HEK293 (cell line): ENCODE data around the gene MELTF.

Experiments used
- GLI4 ChIP-seq: fragments of 450-650 bp; formaldehyde crosslinking; IDR thresholded peaks from 2 replicates; pipeline ENCODE4 v1.5.1; 2016; ENCODE audit warnings: missing biosample characterization, missing genetic modification characterization
- HOXA7 ChIP-seq: sonication (generic); formaldehyde crosslinking; IDR thresholded peaks from 2 replicates; pipeline ENCODE4 v1.8.1; 2022; ENCODE audit warnings: missing genetic modification reagents, borderline replicate concordance
- MEIS1 ChIP-seq: sonication (generic); formaldehyde crosslinking; IDR thresholded peaks from 2 replicates; pipeline ENCODE4 v1.8.1; 2022; ENCODE audit warnings: missing genetic modification reagents, mild to moderate bottlenecking, borderline replicate concordance
- MYNN ChIP-seq: fragments of 450-650 bp; formaldehyde crosslinking; IDR thresholded peaks from 2 replicates; pipeline ENCODE4 v1.5.1; 2016; ENCODE audit warnings: missing biosample characterization, missing genetic modification characterization, borderline replicate concordance
- PRDM1 ChIP-seq: fragments of 450-650 bp; formaldehyde crosslinking; IDR thresholded peaks from 2 replicates; pipeline ENCODE4; 2016; ENCODE audit warnings: missing biosample characterization, missing genetic modification characterization
- REPIN1 ChIP-seq: fragments of 450-650 bp; formaldehyde crosslinking; IDR thresholded peaks from 2 replicates; pipeline ENCODE4 v1.5.1; 2017; ENCODE audit warnings: missing biosample characterization, missing genetic modification characterization, low read depth
- SP3 ChIP-seq: fragments of 450-650 bp; formaldehyde crosslinking; IDR thresholded peaks from 2 replicates; pipeline ENCODE4 v1.5.1; 2016; ENCODE audit warnings: missing biosample characterization, missing genetic modification characterization
- TCF7L2 ChIP-seq: IDR thresholded peaks from 2 replicates; pipeline ENCODE4 v1.6.1; 2011; ENCODE audit warnings: low read depth, mild to moderate bottlenecking, inconsistent platforms, low read length, moderate library complexity, borderline replicate concordance
- ZBTB1 ChIP-seq: fragments of 450-650 bp; formaldehyde crosslinking; IDR thresholded peaks from 2 replicates; pipeline ENCODE4 v1.5.1; 2016; ENCODE audit warnings: missing biosample characterization, missing genetic modification characterization
- ZBTB21 ChIP-seq: fragments of 450-650 bp; formaldehyde crosslinking; IDR thresholded peaks from 2 replicates; pipeline ENCODE4 v1.5.1; 2017; ENCODE audit warnings: missing biosample characterization, missing genetic modification characterization
- ZBTB48 ChIP-seq: fragments of 450-650 bp; formaldehyde crosslinking; IDR thresholded peaks from 2 replicates; pipeline ENCODE4 v1.5.1; 2016; ENCODE audit warnings: missing biosample characterization, missing genetic modification characterization
- ZBTB8A ChIP-seq: fragments of 450-650 bp; formaldehyde crosslinking; IDR thresholded peaks from 2 replicates; pipeline ENCODE4 v1.5.1; 2016; ENCODE audit warnings: missing biosample characterization, missing genetic modification characterization
- ZNF10 ChIP-seq: fragments of 450-650 bp; formaldehyde crosslinking; IDR thresholded peaks from 2 replicates; pipeline ENCODE4 v1.5.1; 2017; ENCODE audit warnings: missing biosample characterization, missing genetic modification characterization
- ZNF138 ChIP-seq: fragments of 450-650 bp; formaldehyde crosslinking; IDR thresholded peaks from 2 replicates; pipeline ENCODE4 v1.5.1; 2016; ENCODE audit warnings: missing biosample characterization, missing genetic modification characterization, borderline replicate concordance
- ZNF140 ChIP-seq: fragments of 450-650 bp; formaldehyde crosslinking; IDR thresholded peaks from 2 replicates; pipeline ENCODE4 v1.5.1; 2016; ENCODE audit warnings: missing biosample characterization, missing genetic modification characterization
- ZNF19 ChIP-seq: fragments of 450-650 bp; formaldehyde crosslinking; IDR thresholded peaks from 2 replicates; pipeline ENCODE4; 2016; ENCODE audit warnings: missing biosample characterization, missing genetic modification characterization, low read depth
- ZNF221 ChIP-seq: fragments of 450-650 bp; formaldehyde crosslinking; IDR thresholded peaks from 2 replicates; pipeline ENCODE4 v1.5.1; 2017; ENCODE audit warnings: missing biosample characterization, missing genetic modification characterization, borderline replicate concordance
- ZNF350 ChIP-seq: fragments of 450-650 bp; formaldehyde crosslinking; IDR thresholded peaks from 2 replicates; pipeline ENCODE4 v1.5.0; 2017; ENCODE audit warnings: missing biosample characterization, mild to moderate bottlenecking, missing genetic modification characterization
- ZNF426 ChIP-seq: fragments of 450-650 bp; formaldehyde crosslinking; IDR thresholded peaks from 2 replicates; pipeline ENCODE4 v1.5.1; 2017; ENCODE audit warnings: missing biosample characterization, missing genetic modification characterization, mild to moderate bottlenecking, inconsistent platforms, moderate library complexity
- ZNF433 ChIP-seq: fragments of 450-650 bp; formaldehyde crosslinking; IDR thresholded peaks from 2 replicates; pipeline ENCODE4 v1.5.1; 2016; ENCODE audit warnings: missing biosample characterization, missing genetic modification characterization, low read depth
- ZNF510 ChIP-seq: fragments of 450-650 bp; formaldehyde crosslinking; IDR thresholded peaks from 2 replicates; pipeline ENCODE4 v1.5.1; 2018; ENCODE audit warnings: mild to moderate bottlenecking, missing genetic modification characterization, missing biosample characterization; ENCODE audit not compliant: insufficient replicate concordance
- ZNF521 ChIP-seq: fragments of 450-650 bp; formaldehyde crosslinking; IDR thresholded peaks from 2 replicates; pipeline ENCODE4 v1.5.1; 2017; ENCODE audit warnings: missing biosample characterization, mild to moderate bottlenecking, missing genetic modification characterization
- ZNF530 ChIP-seq: fragments of 450-650 bp; formaldehyde crosslinking; IDR thresholded peaks from 2 replicates; pipeline ENCODE4 v1.5.1; 2016; ENCODE audit warnings: low read depth, missing biosample characterization, missing genetic modification characterization
- ZNF549 ChIP-seq: fragments of 450-650 bp; IDR thresholded peaks from 2 replicates; pipeline ENCODE4 v1.5.1; 2018; ENCODE audit warnings: missing biosample characterization, missing genetic modification characterization, mild to moderate bottlenecking, inconsistent platforms, moderate library complexity
- ZNF600 ChIP-seq: fragments of 450-650 bp; formaldehyde crosslinking; IDR thresholded peaks from 2 replicates; pipeline ENCODE4 v1.5.1; 2016; ENCODE audit warnings: missing biosample characterization, missing genetic modification characterization
- ZNF610 ChIP-seq: fragments of 450-650 bp; formaldehyde crosslinking; IDR thresholded peaks from 2 replicates; pipeline ENCODE4 v1.5.1; 2016; ENCODE audit warnings: missing biosample characterization, missing genetic modification characterization, borderline replicate concordance
- ZNF629 ChIP-seq: fragments of 450-650 bp; formaldehyde crosslinking; IDR thresholded peaks from 2 replicates; pipeline ENCODE4 v1.5.1; 2017; ENCODE audit warnings: missing biosample characterization, missing genetic modification characterization
- ZNF792 ChIP-seq: fragments of 450-650 bp; formaldehyde crosslinking; IDR thresholded peaks from 2 replicates; pipeline ENCODE4 v1.5.1; 2016; ENCODE audit warnings: missing biosample characterization, missing genetic modification characterization
- ZSCAN23 ChIP-seq: fragments of 450-650 bp; formaldehyde crosslinking; IDR thresholded peaks from 2 replicates; pipeline ENCODE4 v1.5.1; 2016; ENCODE audit warnings: missing biosample characterization, missing genetic modification characterization
- TF ChIP-seq, protein P1 (sequence below): fragments of 450-650 bp; formaldehyde crosslinking; IDR thresholded peaks from 2 replicates; pipeline ENCODE4 v1.5.1; 2016; ENCODE audit warnings: missing biosample characterization, missing genetic modification characterization
- TF ChIP-seq, protein P2 (sequence below): fragments of 450-650 bp; formaldehyde crosslinking; IDR thresholded peaks from 2 replicates; pipeline ENCODE4 v1.5.1; 2016; ENCODE audit warnings: missing biosample characterization, missing genetic modification characterization
- TF ChIP-seq, protein P3 (sequence below): fragments of 450-650 bp; formaldehyde crosslinking; IDR thresholded peaks from 2 replicates; pipeline ENCODE4 v1.5.1; 2016; ENCODE audit warnings: missing biosample characterization, missing genetic modification characterization
- TF ChIP-seq, protein P4 (sequence below): fragments of 450-650 bp; formaldehyde crosslinking; IDR thresholded peaks from 2 replicates; pipeline ENCODE4; 2016; ENCODE audit warnings: missing biosample characterization, missing genetic modification characterization

MELTF gene

DNA sequence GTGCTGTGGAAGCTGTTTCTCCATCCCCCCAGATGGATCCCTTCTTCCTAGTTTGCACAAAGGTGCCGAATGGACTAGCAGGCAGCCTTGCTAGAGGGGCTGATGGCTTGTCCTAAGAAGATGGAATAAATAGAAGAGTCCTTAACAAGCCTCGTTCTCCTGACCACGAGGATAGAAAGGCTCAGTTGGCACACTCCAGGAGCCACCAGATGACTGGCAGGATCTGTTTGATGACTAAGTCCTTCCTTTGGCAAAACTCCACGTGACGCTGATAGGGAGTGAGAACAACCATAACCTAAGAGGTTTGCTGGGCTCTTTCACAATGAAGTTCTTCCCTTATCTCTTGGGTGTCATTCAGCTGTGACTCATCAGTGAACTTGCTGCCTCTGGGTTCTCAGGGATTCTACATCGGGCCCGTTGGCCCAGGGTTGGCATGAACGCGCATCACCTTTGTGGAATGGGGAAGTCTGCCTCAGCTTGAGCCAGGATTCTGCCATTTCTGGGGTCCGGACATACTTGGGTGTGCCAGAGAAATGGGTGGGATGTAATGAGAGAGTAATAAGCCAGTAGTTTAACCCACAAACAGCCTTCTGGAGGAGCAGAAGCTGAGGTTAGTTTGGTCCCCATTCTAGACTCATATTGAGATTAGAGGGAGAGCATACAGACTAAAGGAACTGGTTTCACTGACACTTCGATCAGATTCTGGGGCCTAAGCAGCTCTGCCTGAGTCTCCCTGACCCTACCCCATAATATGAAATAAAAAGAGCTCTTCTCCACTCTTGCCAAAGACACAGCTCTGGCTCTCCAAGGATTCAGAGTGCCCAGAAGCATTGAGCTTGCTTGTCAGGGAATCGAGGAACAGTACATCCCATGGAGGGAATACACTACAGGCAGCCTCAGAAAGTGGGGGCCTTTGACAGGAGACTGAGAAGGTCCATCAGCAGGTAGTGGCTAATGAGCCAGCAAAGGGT is 2.0 kb upstream of the MELTF start (continued):
- TF ChIP-seq, protein P1, sequence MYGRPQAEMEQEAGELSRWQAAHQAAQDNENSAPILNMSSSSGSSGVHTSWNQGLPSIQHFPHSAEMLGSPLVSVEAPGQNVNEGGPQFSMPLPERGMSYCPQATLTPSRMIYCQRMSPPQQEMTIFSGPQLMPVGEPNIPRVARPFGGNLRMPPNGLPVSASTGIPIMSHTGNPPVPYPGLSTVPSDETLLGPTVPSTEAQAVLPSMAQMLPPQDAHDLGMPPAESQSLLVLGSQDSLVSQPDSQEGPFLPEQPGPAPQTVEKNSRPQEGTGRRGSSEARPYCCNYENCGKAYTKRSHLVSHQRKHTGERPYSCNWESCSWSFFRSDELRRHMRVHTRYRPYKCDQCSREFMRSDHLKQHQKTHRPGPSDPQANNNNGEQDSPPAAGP (tag by site-specific recombination): peak; percentile 88
- no peak for TF ChIP-seq ZBTB1
- TF ChIP-seq ZNF792 (tag by site-specific recombination): no peak
- TF ChIP-seq ZBTB48 (tag by site-specific recombination): peak; percentile 61; the same call in 1 of the 2 replicates
- TF ChIP-seq SP3: peak; percentile 33; the same call in 1 of the 2 replicates
- peak; percentile 89 for TF ChIP-seq ZNF600 (tag by site-specific recombination)
- TF ChIP-seq ZNF510 (tag by site-specific recombination): no peak
- TF ChIP-seq GLI4 (tag by site-specific recombination): no peak
- no peak for TF ChIP-seq ZNF610 (tag by site-specific recombination)
- no peak for TF ChIP-seq ZNF433 (tag by site-specific recombination)
- peak; percentile 93 for TF ChIP-seq ZNF629 (tag by site-specific recombination)
- TF ChIP-seq ZNF221: no peak
- TF ChIP-seq MEIS1 (CRISPR knock-in tag): no peak
- TF ChIP-seq REPIN1: no peak
- no peak for TF ChIP-seq ZNF140 (tag by site-specific recombination)
- TF ChIP-seq ZBTB21 (tag by site-specific recombination): peak; percentile 86
- no peak for TF ChIP-seq ZNF426
- TF ChIP-seq, protein P2, sequence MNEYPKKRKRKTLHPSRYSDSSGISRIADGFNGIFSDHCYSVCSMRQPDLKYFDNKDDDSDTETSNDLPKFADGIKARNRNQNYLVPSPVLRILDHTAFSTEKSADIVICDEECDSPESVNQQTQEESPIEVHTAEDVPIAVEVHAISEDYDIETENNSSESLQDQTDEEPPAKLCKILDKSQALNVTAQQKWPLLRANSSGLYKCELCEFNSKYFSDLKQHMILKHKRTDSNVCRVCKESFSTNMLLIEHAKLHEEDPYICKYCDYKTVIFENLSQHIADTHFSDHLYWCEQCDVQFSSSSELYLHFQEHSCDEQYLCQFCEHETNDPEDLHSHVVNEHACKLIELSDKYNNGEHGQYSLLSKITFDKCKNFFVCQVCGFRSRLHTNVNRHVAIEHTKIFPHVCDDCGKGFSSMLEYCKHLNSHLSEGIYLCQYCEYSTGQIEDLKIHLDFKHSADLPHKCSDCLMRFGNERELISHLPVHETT (tag by site-specific recombination): 0 out of 2 replicates have a peak, but pooled peaks have one; percentile 36
- TF ChIP-seq, protein P3, sequence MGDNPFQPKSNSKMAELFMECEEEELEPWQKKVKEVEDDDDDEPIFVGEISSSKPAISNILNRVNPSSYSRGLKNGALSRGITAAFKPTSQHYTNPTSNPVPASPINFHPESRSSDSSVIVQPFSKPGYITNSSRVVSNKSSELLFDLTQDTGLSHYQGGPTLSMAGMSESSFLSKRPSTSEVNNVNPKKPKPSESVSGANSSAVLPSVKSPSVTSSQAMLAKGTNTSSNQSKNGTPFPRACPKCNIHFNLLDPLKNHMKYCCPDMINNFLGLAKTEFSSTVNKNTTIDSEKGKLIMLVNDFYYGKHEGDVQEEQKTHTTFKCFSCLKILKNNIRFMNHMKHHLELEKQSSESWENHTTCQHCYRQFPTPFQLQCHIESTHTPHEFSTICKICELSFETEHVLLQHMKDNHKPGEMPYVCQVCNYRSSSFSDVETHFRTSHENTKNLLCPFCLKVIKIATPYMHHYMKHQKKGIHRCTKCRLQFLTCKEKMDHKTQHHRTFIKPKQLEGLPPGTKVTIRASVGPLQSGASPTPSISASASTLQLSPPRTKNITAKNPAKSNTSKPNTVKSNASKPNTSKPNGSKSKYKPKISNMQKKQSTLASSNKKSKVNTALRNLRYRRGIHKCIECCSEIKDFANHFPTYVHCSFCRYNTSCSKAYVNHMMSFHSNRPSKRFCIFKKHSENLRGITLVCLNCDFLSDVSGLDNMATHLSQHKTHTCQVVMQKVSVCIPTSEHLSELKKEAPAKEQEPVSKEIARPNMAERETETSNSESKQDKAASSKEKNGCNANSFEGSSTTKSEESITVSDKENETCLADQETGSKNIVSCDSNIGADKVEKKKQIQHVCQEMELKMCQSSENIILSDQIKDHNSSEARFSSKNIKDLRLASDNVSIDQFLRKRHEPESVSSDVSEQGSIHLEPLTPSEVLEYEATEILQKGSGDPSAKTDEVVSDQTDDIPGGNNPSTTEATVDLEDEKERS (tag by site-specific recombination): 0 out of 2 replicates have a peak, but pooled peaks have one; percentile 9
- no peak for TF ChIP-seq ZNF530 (tag by site-specific recombination)
- TF ChIP-seq TCF7L2: no peak
- TF ChIP-seq ZNF549 (tag by site-specific recombination): no peak
- TF ChIP-seq ZNF521 (tag by site-specific recombination): no peak
- no peak for TF ChIP-seq HOXA7 (CRISPR knock-in tag)
- TF ChIP-seq PRDM1 (tag by site-specific recombination): peak; percentile 74
- TF ChIP-seq, protein P4, sequence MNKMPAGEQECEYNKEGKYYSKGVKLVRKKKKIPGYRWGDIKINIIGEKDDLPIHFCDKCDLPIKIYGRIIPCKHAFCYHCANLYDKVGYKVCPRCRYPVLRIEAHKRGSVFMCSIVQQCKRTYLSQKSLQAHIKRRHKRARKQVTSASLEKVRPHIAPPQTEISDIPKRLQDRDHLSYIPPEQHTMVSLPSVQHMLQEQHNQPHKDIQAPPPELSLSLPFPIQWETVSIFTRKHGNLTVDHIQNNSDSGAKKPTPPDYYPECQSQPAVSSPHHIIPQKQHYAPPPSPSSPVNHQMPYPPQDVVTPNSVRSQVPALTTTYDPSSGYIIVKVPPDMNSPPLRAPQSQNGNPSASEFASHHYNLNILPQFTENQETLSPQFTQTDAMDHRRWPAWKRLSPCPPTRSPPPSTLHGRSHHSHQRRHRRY (tag by site-specific recombination): no peak
- no peak for TF ChIP-seq ZSCAN23
- no peak for TF ChIP-seq MYNN (tag by site-specific recombination)
- no peak for TF ChIP-seq ZNF138 (tag by site-specific recombination)
- no peak for TF ChIP-seq ZNF350 (tag by site-specific recombination)
- TF ChIP-seq ZBTB8A (tag by site-specific recombination): no peak
- TF ChIP-seq ZNF10: 0 out of 2 replicates have a peak, but pooled peaks have one; percentile 11
- TF ChIP-seq ZNF19 (tag by site-specific recombination): no peak
